ENCODE data around the gene RELN. TPM values are rescaled to one million over a fixed set of nuclear protein-coding genes. Genes with fewer than 3 reads are reported as not detected.

The RELN gene
- polyA plus RNA-seq, 1 experiment: 4.3 TPM

- no peaks in the 10 kb centered on the region for H3K36me3 ChIP-seq (ENCODE audit: control insufficient read depth, insufficient read depth, low read length)
- no peak overlapping the region for H3K4me3 ChIP-seq (ENCODE audit: low read depth, low read length)
- POLR2A ChIA-PET: no interaction called here
- no peak for DNase-seq (ENCODE audit: low read depth)
- H3K27me3 ChIP-seq (ENCODE audit: control insufficient read depth, insufficient read depth, low read length): no peaks in the 10 kb centered on the region
- no peak for TF ChIP-seq CTCF (IDR thresholded peaks at IDR 0.05; ENCODE audit: insufficient read depth, low read depth, low read length)
- CTCF ChIA-PET: no interaction called here
Measured at GRCh38 chr7:103636153-103636552, 353.3 kb downstream of the RELN start.

GRCh38 chr7:103632972-103633371 is 356.5 kb downstream of the RELN start:
- H3K36me3 ChIP-seq (ENCODE audit: control insufficient read depth, insufficient read depth, low read length): no peaks in the 10 kb centered on the region
- H3K4me3 ChIP-seq (ENCODE audit: low read depth, low read length): no peak overlapping the region
- DNase-seq (ENCODE audit: low read depth): no peak
- no peak for TF ChIP-seq CTCF (IDR thresholded peaks at IDR 0.05; ENCODE audit: insufficient read depth, low read depth, low read length)
- CTCF ChIA-PET: no interaction called here
- POLR2A ChIA-PET: no interaction called here
- no peaks in the 10 kb centered on the region for H3K27me3 ChIP-seq (ENCODE audit: control insufficient read depth, insufficient read depth, low read length)

GRCh38 chr7:103632005-103632639 is 357.3 kb downstream of the RELN start:
- ChIA-PET CTCF (no interaction called here), POLR2A (no interaction called here)
- no peak for TF ChIP-seq CTCF (IDR thresholded peaks at IDR 0.05; ENCODE audit: insufficient read depth, low read depth, low read length)
- no peak overlapping the region for H3K4me3 ChIP-seq (ENCODE audit: low read depth, low read length)
- H3K36me3 ChIP-seq (ENCODE audit: control insufficient read depth, insufficient read depth, low read length): no peaks in the 10 kb centered on the region
- H3K27me3 ChIP-seq (ENCODE audit: control insufficient read depth, insufficient read depth, low read length): no peaks in the 10 kb centered on the region
- DNase-seq (ENCODE audit: low read depth): no peak

GRCh38 chr7:103630318-103630717 is 359.1 kb downstream of the RELN start:
- no peaks in the 10 kb centered on the region for H3K36me3 ChIP-seq (ENCODE audit: control insufficient read depth, insufficient read depth, low read length)
- no peak for TF ChIP-seq CTCF (IDR thresholded peaks at IDR 0.05; ENCODE audit: insufficient read depth, low read depth, low read length)
- H3K27me3 ChIP-seq (ENCODE audit: control insufficient read depth, insufficient read depth, low read length): no peaks in the 10 kb centered on the region
- DNase-seq (ENCODE audit: low read depth): no peak
- H3K4me3 ChIP-seq (ENCODE audit: low read depth, low read length): no peak overlapping the region
- POLR2A ChIA-PET: no interaction called here
- CTCF ChIA-PET: no interaction called here

- TF ChIP-seq CTCF (IDR thresholded peaks at IDR 0.05; ENCODE audit: insufficient read depth, low read depth, low read length): no peak
- ChIA-PET POLR2A (no interaction called here), CTCF (no interaction called here)
- DNase-seq (ENCODE audit: low read depth): no peak
- Histone ChIP-seq H3K36me3 (ENCODE audit: control insufficient read depth, insufficient read depth, low read length) (no peaks in the 10 kb centered on the region), H3K27me3 (ENCODE audit: control insufficient read depth, insufficient read depth, low read length) (no peaks in the 10 kb centered on the region), H3K4me3 (ENCODE audit: low read depth, low read length) (no peak overlapping the region)
Measured at GRCh38 chr7:103628742-103629141, 360.7 kb downstream of the RELN start.

Measured in BJ (cell line).